Stimulated activated CD8-positive, alpha-beta memory T cell treated with anti-CD3 and anti-CD28 coated beads, Interleukin-15, amount 100 ng/mL, for 1 hour (primary cell): Measurements from ENCODE around the gene PIK3C2G.
"Not testable (repeated sequence)": the region's sequence is repeated elsewhere in the genome, so short reads cannot be mapped to it uniquely, and the experiment has no call there.

Source experiments
- DNase-seq: peaks from one replicate; pipeline ENCODE4 v3.0.0-alpha.2; 2020; ENCODE audit warnings: low read depth

PIK3C2G gene

GRCh38 chr12:18261273-18261672 is at the start of gene PIK3C2G:
PIK3C2G (plus strand) TSS chr12:18261518; CDS start chr12:18282082, 20,564 bp downstream.
- no peak for DNase-seq

DNA sequence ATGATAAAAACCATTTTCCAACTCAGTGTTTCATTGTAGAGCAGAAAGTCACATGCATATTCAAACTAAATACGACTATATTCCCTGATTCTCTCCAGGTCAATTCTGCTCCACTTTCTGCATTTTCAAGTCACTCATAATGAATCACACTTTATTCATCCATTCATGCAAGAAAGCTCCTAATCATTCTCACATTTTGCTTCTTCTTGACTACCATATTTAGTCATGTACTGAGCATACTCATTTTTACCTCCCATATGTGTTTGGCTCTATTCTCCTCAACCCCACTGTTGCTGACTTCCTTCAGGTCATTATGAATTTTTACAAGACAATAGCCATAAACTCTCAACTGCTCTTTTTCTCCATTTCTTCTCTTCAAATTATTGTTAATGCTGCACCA is 43.4 kb upstream of the PIK3C2G start:
- no peak for DNase-seq

- DNase-seq = no peak
These were observed 39.6 kb upstream of the PIK3C2G start for GRCh38 chr12:18221726-18222125.

- DNase-seq = no peak
These were observed 38.6 kb upstream of the PIK3C2G start for GRCh38 chr12:18222699-18223098.

DNA sequence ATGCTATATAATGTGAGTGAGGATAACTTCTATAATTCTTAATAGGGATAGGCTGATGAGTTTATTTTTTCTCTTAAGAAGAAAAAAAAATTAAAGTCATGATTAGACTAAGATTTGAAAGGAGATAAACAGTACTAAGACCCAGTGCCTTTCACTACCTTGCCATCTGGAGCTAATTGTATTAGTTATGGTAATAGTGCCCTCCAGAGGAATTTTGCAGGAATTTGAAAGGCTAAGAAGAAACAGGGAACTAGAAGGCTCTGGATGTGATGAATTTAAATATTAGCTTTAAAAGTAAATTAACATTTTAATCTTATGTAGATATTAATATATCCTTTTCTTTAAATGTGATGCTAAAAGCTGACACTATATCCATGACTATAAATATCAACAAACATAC is 36.6 kb upstream of the PIK3C2G start:
- no peak for DNase-seq

DNA sequence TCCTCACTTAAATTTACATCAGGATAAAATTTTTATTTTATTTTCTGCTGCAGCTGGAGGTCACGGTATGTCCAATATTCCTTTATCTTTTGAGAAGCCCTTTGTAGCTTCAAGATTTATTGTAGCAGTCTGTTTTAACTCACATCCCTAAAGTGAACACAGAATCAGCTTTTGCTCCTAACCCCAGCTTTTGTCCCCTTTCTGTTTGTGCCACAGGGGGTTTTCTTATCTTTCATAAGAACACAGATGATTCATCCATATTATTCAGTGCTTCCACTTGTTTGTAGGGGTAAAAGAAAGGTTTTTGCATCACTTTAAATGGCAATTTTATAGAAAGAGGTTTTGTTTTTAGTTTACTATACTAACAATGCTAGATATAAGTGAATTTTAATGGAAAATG is 21.8 kb upstream of the PIK3C2G start:
- DNase-seq = no peak

- no peak for DNase-seq
These were observed 18.8 kb upstream of the PIK3C2G start for GRCh38 chr12:18242380-18243089.

DNA sequence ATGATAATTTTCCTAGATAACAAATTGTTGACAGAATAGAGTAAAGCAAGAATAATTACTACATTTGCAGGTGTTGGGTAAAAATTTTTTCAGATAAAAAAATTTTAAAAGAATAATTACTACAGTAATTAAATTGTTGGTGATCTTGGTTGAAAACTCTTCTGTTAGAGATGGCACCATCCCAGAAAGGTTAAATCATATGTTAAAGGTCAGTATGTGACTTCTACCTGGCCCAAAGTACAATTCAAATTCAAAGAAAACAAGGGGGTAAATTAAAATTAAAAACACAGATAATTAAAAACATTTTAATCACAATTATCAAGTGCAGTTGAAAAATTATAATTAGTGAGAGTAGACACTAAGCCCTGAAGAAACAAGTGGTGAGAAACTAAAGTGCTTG is 18.1 kb upstream of the PIK3C2G start:
- no peak for DNase-seq

DNA sequence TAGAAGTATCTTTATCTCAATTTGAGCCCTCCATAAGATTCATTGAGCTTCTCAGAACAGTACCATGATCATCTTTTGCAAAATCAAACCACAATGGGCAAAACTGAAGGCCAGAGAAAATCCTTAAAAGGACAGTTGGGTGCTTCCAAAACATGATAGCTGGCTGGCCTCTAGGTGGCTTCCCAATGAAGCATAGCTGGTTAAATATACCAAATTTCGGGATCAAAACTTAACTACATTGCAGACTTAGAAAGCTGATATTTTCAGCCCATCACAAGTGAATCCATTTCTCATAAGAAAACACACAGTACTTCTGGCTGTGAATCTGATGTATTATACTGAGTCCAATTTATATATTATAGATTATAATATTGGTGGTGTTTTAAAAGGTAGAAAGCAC is 15.3 kb upstream of the PIK3C2G start:
- no peak for DNase-seq

GRCh38 chr12:18250313-18250916 is 10.9 kb upstream of the PIK3C2G start:
- DNase-seq = no peak

- DNase-seq = no peak
These were observed 7.2 kb upstream of the PIK3C2G start for GRCh38 chr12:18254081-18254480.

DNA sequence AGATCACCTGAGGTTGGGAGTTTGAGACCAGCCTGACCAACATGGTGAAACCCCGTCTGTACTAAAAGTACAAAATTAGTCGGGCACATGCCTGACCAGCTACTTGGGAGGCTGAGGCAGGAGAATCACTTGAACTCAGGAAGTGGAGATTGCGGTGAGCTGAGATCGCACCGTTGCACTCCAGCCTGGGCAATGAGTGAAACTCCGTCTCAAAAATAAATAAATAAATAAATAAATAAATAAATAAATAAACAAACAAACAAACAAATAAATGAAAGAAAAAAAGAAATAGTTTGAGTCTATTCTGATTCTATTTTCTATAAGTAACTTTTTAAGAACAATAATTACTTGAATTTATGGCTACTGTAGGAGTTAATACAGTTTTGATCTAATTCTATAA is 6.3 kb upstream of the PIK3C2G start:
- not testable (repeated sequence) for DNase-seq

DNA sequence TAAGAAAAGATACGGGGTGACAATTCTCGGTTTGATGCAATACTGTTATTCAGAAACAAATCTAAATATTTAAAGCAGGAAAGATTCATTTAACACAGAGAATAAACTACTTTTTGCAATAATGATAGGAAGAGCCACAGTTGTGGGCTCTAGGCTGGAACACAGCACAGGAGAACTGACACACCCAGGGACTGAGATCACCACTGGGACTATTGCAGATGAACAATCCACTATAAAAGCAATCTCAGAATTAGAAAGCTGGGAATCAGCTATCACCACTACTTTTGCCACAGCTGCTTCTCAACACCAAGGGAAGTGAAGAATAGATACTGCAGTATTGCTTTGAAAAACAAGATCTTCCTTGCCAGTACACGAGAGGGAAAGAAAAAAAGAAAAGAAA is 4.1 kb upstream of the PIK3C2G start:
- DNase-seq = no peak

- no peak for DNase-seq
These were observed 2.4 kb upstream of the PIK3C2G start for GRCh38 chr12:18258929-18259328.

- no peak for DNase-seq
These were observed 1.2 kb upstream of the PIK3C2G start for GRCh38 chr12:18259906-18260682.

GRCh38 chr12:18261906-18262305 is 588 bp downstream of the PIK3C2G start:
- no peak for DNase-seq

DNA sequence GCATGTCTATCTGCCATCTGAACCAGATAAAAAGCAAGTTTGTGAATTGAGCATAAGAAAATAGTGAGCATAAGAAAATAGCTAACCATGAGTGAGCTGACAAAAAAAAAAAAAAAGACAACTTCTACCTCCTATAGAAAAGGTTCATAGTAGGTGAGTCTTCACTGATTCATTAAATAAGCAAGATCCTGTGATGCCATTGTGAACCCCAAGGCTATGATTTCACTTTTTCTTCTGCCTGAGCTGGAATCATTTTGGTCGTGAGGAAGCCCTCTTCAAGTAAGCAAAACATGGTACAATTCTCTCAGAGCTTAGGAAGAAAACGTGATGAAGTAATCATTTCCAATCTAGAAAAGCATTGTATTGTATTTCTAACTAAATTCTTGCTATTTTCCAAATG is 1.2 kb downstream of the PIK3C2G start:
- no peak for DNase-seq

DNA sequence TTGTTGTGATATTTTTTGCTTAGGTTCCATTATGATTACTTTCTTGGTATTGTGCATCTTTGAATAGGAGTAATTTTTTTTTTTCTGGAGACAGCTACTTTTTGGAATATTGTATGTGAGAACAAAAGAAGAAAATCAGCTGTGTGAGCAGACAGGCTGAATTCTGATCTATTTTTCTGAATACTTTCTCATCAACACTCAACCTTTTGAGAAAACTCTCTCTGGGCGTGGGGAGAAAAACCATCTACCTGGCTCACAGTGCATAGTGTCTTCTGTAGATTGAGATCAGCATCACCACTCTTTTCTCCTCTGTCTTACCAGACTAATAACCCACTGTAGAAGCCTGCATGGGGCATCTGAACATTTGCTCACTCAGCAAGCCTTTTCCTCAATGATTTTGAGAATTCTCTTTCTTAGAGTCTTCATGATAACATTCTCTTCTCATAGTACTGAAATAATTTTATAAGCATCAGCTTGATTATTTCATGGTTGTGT is 3.3 kb downstream of the PIK3C2G start:
- DNase-seq = no peak

- DNase-seq = no peak
These were observed 6.2 kb downstream of the PIK3C2G start for GRCh38 chr12:18267427-18268099.

DNA sequence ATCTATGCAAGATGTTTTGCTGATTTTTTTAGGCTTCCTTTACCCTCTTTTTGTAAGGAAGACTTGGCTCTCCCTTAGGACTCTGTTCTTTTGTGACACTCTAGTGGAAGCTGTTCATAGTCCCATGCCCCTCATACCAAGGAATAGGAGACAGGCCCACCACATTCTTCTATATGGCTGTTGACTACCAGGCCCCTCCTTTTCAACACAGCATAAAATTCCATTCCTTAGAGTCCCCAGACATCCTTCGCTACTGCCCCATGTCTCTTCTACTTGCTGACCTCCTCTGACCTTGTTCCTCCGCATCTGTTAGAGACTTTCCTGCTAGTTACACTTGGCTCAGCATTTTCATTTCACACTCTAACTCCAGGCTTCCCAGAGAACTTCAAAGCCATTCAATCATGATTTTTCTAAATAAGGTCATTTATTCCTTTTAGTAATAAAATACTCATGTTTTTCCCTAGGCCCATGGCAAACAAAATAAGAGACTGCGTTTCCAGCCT is 9.7 kb downstream of the PIK3C2G start:
- DNase-seq = no peak

DNA sequence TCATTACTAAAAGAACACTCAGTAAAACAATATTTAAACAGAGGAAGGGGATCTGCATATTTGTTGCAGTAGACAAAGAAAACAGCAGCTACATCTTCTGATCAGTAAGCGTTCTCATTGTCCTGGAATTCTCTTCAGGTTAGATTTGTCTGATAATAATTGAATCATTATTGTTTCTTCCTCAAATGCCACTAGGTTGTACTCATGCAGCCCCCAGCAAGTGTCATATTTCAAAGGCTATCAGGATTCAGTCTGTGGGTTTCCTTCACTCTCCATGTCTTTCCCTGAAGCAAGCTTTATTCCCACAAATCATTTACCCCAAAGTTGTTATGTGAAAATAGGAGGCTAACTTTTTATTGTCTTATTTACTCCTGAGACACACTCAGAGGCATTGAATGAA is 14.7 kb downstream of the PIK3C2G start:
- no peak for DNase-seq

DNA sequence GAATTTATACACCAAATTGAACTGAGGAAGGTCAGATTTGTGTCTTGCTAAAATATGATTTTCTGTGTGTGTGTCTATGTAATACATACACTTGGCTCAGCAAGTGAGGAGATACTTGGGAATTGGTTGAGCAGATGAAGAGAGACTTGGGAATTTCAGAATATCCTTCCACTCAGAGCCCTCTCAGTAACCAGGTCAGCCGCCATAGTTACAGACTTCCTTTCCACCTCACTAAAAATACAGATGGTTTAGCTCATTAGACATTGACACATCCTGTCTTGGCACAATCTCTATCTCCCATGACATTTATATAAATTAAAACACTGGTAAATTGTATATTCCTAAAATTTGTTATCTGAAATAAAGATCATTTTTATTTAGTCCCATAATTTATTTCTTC is 15.9 kb downstream of the PIK3C2G start:
- DNase-seq = no peak
